Liver (tissue), 9 donors: ENCODE results near the gene ARMC2. TPM values are rescaled to one million over a fixed set of nuclear protein-coding genes. Genes with fewer than 3 reads are reported as not detected.
"Not testable (repeated sequence)": the region's sequence is repeated elsewhere in the genome, so short reads cannot be mapped to it uniquely, and the experiment has no call there.

Experiments
- DNase-seq: peaks from one replicate; pipeline ENCODE4 v3.0.0-alpha.2; 2017; ENCODE audit warnings: low spot score
- H3K27ac ChIP-seq, 2 donors: one replicate each; pipeline ENCODE4 v1.7.0; 2013; ENCODE audit warnings: inconsistent platforms in 2 of 2, low read length in 2 of 2, control low read depth in 1 of 2, low read depth in 1 of 2, mild to moderate bottlenecking in 1 of 2
- H3K27me3 ChIP-seq, 4 donors: one replicate each; pipeline versions ENCODE4 v1.6.1 to v1.7.0; 2013; ENCODE audit warnings: low read length in 3 of 4, inconsistent platforms in 1 of 4, mild to moderate bottlenecking in 1 of 4, moderate library complexity in 1 of 4; ENCODE audit not compliant: control insufficient read depth in 4 of 4, insufficient read depth in 4 of 4
- H3K36me3 ChIP-seq, 4 donors: one replicate each; pipeline versions ENCODE4 v1.6.1 to v1.7.0; 2013; ENCODE audit warnings: low read length in 3 of 4, mild to moderate bottlenecking in 3 of 4, low read depth in 1 of 4, moderate library complexity in 1 of 4; ENCODE audit not compliant: control insufficient read depth in 4 of 4, insufficient read depth in 3 of 4
- H3K4me1 ChIP-seq, 4 donors: one replicate each; pipeline versions ENCODE4 v1.6.1 to v1.7.0; 2013; ENCODE audit warnings: low read length in 3 of 4, mild to moderate bottlenecking in 3 of 4, moderate library complexity in 1 of 4; ENCODE audit not compliant: control insufficient read depth in 4 of 4, insufficient read depth in 4 of 4
- H3K4me3 ChIP-seq, 3 donors: one replicate each; pipeline versions ENCODE4 v1.6.1 to v1.7.0; 2013; ENCODE audit warnings: low read length in 3 of 3, control low read depth in 1 of 3, low read depth in 1 of 3, mild to moderate bottlenecking in 1 of 3
- H3K9ac ChIP-seq, 2 donors: one replicate each; pipeline ENCODE4 v1.7.0; 2013; ENCODE audit warnings: low read length in 2 of 2, mild to moderate bottlenecking in 2 of 2, moderate library complexity in 2 of 2, control low read depth in 1 of 2, low read depth in 1 of 2
- H3K9me3 ChIP-seq, 4 donors: one replicate each; pipeline versions ENCODE4 v1.6.1 to v1.7.0; 2013; ENCODE audit warnings: low read length in 3 of 4; ENCODE audit not compliant: control insufficient read depth in 4 of 4
- ATF3 ChIP-seq: IDR thresholded peaks from 2 replicates; pipeline ENCODE4 v1.6.1; 2016; ENCODE audit warnings: antibody characterized with exemption
- EGR1 ChIP-seq, 2 donors: IDR thresholded peaks; 2 replicates each; pipeline ENCODE4 v1.6.1; 2016 to 2018; ENCODE audit warnings: antibody characterized with exemption in 2 of 2, low read depth in 2 of 2
- HNF4A ChIP-seq, 2 donors: conservative IDR thresholded peaks; 2 replicates each; pipeline ENCODE4 v1.6.1; 2016; ENCODE audit warnings: antibody characterized with exemption in 2 of 2, mild to moderate bottlenecking in 2 of 2
- HNF4G ChIP-seq: IDR thresholded peaks from 2 replicates; pipeline ENCODE4 v1.6.1; 2016; ENCODE audit warnings: antibody characterized with exemption
- JUND ChIP-seq, 2 donors: IDR thresholded peaks; 2 replicates each; pipeline ENCODE4 v1.6.1; 2016; ENCODE audit warnings: antibody characterized with exemption in 2 of 2
- REST ChIP-seq: IDR thresholded peaks from 2 replicates; pipeline ENCODE4 v1.6.1; 2016; ENCODE audit warnings: antibody characterized with exemption, mild to moderate bottlenecking
- RXRA ChIP-seq, 2 donors: IDR thresholded peaks; 2 replicates each; pipeline ENCODE4 v1.6.1; 2017 to 2018; ENCODE audit warnings: antibody characterized with exemption in 2 of 2, mild to moderate bottlenecking in 1 of 2
- SP1 ChIP-seq: IDR thresholded peaks from 2 replicates; pipeline ENCODE4 v1.6.1; 2018; ENCODE audit warnings: antibody characterized with exemption, mild to moderate bottlenecking
- TAF1 ChIP-seq: conservative IDR thresholded peaks from 2 replicates; pipeline ENCODE4 v1.6.1; 2016; ENCODE audit warnings: antibody characterized with exemption, mild to moderate bottlenecking
- WGBS: extraction: QIAGEN DNeasy Blood & Tissue Kit; methylation state at CpG from one replicate; pipeline ENCODE4 v1.1.7; 2013; 5-methylcytosine and 5-hydroxymethylcytosine counted together
- polyA plus RNA-seq, 2 donors: library from polyadenylated mRNA; stranded (reverse) in 1 of 2; unstranded in 1 of 2; fragments of 200-250 nt in 1 of 2; fragments of >200 nt in 1 of 2; fragmentation: Nextera tagmentation in 1 of 2; extraction: Ambion mirVana in 1 of 2; gene quantifications; one replicate each; pipeline versions ENCODE4 v1.2.1 to v1.2.3, GENCODE V29; 2013 to 2015
- total RNA-seq, 2 donors: library from RNA; depleted of rRNA; stranded (reverse); fragments of >200 nt; gene quantifications; one replicate each; pipeline ENCODE4 v1.2.3, GENCODE V29; 2014
- TF ChIP-seq, protein P1 (sequence below): IDR thresholded peaks from 2 replicates; pipeline ENCODE4 v1.6.1; 2016; ENCODE audit warnings: antibody characterized with exemption
- TF ChIP-seq, protein P2 (sequence below): IDR thresholded peaks from 2 replicates; pipeline ENCODE4 v1.6.1; 2016; ENCODE audit warnings: antibody characterized with exemption
- donor health status: healthy.
- donor health status: healthy.
- donor health status: healthy.
- donor health status: healthy.
- donor health status: healthy.

The ARMC2 gene
- total and polyA plus RNA-seq, 4 donors: 0.24 to 1.5 (median 0.73) TPM

GRCh38 chr6:108928650-108929049 lies 80.4 kb downstream of the ARMC2 start:
- H3K27me3 ChIP-seq: no peaks in the 10 kb centered on the region
- 94% methylated on average over 4 of the region's 4 CpGs for WGBS
- H3K4me3 ChIP-seq: no peak overlapping the region
- no peaks in the 10 kb centered on the region for H3K9me3 ChIP-seq
- H3K9ac ChIP-seq: no peak overlapping the region
- H3K27ac ChIP-seq: no peak overlapping the region
- TF ChIP-seq HNF4G (no peak), ATF3 (no peak), HNF4A (conservative IDR thresholded peaks at IDR 0.05) (no peak), EGR1 (IDR thresholded peaks at IDR 0.05; ENCODE audit: low read depth in 2 of 2) (no peak)
- DNase-seq: no peak
- peaks cover 0 to under 1% (median 0%) of the 10 kb centered on the region in 4 donors for H3K4me1 ChIP-seq
- no peaks in the 10 kb centered on the region for H3K36me3 ChIP-seq

DNA sequence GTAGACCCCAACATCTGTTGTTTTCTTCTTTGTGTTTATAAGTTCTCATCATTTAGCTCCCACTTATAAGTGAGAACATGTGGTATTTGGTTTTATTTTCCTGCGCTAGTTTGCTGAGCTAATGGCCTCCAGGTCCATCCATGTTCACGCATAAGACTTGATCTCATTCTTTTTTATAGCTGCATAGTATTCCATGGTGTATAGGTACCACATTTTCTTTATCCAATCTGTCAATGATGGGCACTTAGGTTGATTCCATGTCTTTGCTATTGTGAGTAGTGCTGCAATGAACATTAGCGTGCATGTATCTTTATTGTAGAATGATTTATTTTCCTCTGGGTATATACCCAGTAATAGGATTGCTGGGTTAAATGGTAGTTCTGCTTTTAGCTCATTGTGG lies 82.9 kb downstream of the ARMC2 start:
- H3K27me3 ChIP-seq, H3K9me3 ChIP-seq, H3K27ac ChIP-seq, DNase-seq, H3K36me3 ChIP-seq, H3K9ac ChIP-seq, H3K4me1 ChIP-seq, H3K4me3 ChIP-seq: not testable (repeated sequence)
- WGBS: 100% methylated on average over 3 of the region's 3 CpGs

- no peak for DNase-seq
- Histone ChIP-seq H3K36me3 (no peaks in the 10 kb centered on the region), H3K4me3 (no peak overlapping the region), H3K4me1 (peaks cover 0 to 1% (median 0%) of the 10 kb centered on the region in 4 donors), H3K27me3 (no peaks in the 10 kb centered on the region), H3K9ac (no peak overlapping the region), H3K27ac (no peak overlapping the region), H3K9me3 (no peaks in the 10 kb centered on the region)
- TF ChIP-seq HNF4A (conservative IDR thresholded peaks at IDR 0.05) (no peak), RXRA (IDR thresholded peaks at IDR 0.05) (no peak), JUND (IDR thresholded peaks at IDR 0.05) (no peak), SP1 (no peak), REST (no peak), HNF4G (no peak), TAF1 (no peak)
- TF ChIP-seq, protein P1, sequence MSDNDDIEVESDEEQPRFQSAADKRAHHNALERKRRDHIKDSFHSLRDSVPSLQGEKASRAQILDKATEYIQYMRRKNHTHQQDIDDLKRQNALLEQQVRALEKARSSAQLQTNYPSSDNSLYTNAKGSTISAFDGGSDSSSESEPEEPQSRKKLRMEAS: no peak
- TF ChIP-seq, protein P2, sequence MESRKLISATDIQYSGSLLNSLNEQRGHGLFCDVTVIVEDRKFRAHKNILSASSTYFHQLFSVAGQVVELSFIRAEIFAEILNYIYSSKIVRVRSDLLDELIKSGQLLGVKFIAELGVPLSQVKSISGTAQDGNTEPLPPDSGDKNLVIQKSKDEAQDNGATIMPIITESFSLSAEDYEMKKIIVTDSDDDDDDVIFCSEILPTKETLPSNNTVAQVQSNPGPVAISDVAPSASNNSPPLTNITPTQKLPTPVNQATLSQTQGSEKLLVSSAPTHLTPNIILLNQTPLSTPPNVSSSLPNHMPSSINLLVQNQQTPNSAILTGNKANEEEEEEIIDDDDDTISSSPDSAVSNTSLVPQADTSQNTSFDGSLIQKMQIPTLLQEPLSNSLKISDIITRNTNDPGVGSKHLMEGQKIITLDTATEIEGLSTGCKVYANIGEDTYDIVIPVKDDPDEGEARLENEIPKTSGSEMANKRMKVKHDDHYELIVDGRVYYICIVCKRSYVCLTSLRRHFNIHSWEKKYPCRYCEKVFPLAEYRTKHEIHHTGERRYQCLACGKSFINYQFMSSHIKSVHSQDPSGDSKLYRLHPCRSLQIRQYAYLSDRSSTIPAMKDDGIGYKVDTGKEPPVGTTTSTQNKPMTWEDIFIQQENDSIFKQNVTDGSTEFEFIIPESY: no peak
- WGBS: 98% methylated on average over 1 of the region's 1 CpG
Measured at GRCh38 chr6:108937170-108937569, 88.9 kb downstream of the ARMC2 start.
